ENCODE measurements around the gene MEOX2.

MEOX2 gene

DNA sequence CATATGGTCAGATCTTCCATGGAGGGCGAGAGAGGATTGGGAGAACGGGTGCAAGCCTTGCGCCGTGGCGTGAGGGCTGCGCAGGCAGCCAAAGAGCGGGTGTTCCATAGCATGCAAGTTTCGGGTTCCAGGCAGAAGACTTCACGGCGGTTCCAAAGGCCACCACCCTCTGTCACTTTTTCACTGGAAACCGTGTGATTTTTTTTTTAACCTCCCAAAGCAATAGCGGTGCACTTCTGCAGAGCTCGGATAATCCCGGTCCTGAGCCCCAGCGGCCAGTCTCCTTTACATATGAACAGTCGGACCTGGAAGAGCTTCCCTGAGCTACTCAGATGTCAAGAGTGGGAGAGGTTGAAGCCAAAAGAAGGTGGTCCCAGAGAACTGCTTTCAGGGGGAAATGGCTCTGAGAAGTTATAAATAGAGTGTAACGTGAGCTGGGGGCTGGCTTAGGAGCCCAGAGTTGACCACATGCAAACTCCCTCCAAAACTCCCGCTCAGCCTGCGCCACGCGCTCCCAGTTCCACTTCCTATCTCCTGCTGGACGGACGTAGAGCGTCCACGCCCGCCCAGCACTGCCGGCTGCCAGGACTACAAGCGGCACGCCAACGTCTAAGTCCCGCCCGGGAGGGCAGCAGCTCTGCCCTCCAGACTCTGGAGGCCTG, at the start of gene MEOX2:
Gene MEOX2, minus strand, starts transcription at position 389 of the 662 bp plus-strand sequence. Its CDS starts 281 bp downstream, at position 108.
- peaks cover 87% of the 10 kb centered on the region for H3K27me3 Mint-ChIP-seq (ENCODE audit: low read depth)
- no peaks in the 10 kb centered on the region for H3K9me3 Mint-ChIP-seq
- TF ChIP-seq, protein P1, sequence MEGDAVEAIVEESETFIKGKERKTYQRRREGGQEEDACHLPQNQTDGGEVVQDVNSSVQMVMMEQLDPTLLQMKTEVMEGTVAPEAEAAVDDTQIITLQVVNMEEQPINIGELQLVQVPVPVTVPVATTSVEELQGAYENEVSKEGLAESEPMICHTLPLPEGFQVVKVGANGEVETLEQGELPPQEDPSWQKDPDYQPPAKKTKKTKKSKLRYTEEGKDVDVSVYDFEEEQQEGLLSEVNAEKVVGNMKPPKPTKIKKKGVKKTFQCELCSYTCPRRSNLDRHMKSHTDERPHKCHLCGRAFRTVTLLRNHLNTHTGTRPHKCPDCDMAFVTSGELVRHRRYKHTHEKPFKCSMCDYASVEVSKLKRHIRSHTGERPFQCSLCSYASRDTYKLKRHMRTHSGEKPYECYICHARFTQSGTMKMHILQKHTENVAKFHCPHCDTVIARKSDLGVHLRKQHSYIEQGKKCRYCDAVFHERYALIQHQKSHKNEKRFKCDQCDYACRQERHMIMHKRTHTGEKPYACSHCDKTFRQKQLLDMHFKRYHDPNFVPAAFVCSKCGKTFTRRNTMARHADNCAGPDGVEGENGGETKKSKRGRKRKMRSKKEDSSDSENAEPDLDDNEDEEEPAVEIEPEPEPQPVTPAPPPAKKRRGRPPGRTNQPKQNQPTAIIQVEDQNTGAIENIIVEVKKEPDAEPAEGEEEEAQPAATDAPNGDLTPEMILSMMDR (IDR thresholded peaks at IDR 0.05; ENCODE audit: unreplicated experiment in 3 of 3) = no peak
- H3K4me3 Mint-ChIP-seq = peak within 1 kb of the TSS; percentile 81 to 87 (median 86)
- H3K27ac Mint-ChIP-seq = peak within 1 kb of the TSS in 2 of 3 experiments; percentile 6 to 43
- H3K4me1 Mint-ChIP-seq = peaks cover 42% of the 10 kb centered on the region
- no peaks in the 10 kb centered on the region for H3K36me3 Mint-ChIP-seq (ENCODE audit: low read depth)

DNA sequence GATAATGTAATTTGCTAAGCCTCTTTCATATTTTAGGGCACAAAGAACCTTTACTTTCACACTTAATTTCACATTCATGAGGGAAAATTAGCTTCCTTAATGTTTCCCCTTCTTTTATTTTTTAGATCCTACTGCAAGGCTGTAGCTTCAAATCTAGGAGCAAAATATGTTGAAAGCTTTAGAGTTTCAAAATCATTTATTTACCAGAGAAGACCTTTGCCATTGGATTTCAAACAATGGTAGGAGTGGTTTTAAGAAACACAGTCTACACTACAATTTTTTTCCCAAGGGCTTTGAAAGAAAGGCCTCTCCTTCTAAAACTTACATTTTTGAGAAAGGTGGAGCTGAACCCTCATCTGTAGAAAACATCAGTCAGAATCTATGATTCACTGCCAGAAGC, 43.3 kb upstream of the MEOX2 start:
- no peaks in the 10 kb centered on the region for H3K27me3 Mint-ChIP-seq (ENCODE audit: low read depth)
- no peak overlapping the region for H3K27ac Mint-ChIP-seq
- TF ChIP-seq, protein P1 (IDR thresholded peaks at IDR 0.05; ENCODE audit: unreplicated experiment in 3 of 3) = no peak
- H3K9me3 Mint-ChIP-seq = peaks cover 2% of the 10 kb centered on the region
- H3K4me1 Mint-ChIP-seq = no peaks in the 10 kb centered on the region
- no peak overlapping the region for H3K4me3 Mint-ChIP-seq
- no peaks in the 10 kb centered on the region for H3K36me3 Mint-ChIP-seq (ENCODE audit: low read depth)

DNA sequence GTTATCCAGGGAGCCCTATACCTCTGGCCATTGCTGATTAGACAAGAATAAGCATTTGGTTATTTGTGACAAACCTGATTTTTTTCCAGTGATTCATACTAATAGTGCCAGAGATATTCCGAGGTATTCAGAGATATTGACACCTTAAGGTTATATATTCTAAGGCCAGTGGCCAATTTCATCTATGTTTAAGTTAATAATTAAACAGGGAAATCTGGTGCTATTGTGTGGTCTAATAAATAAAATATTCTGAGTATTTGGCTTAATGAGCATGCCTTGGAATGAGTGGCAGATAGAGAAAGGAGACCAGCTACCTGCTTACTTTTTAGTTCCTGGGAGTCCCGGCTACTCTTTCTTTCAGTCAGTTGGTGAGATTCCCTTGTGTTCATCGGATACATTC, 38.6 kb upstream of the MEOX2 start:
- peaks cover 15% of the 10 kb centered on the region for H3K4me1 Mint-ChIP-seq
- peaks cover under 1% of the 10 kb centered on the region for H3K9me3 Mint-ChIP-seq
- no peaks in the 10 kb centered on the region for H3K36me3 Mint-ChIP-seq (ENCODE audit: low read depth)
- TF ChIP-seq, protein P1 (IDR thresholded peaks at IDR 0.05; ENCODE audit: unreplicated experiment in 3 of 3) = no peak
- H3K27me3 Mint-ChIP-seq (ENCODE audit: low read depth) = no peaks in the 10 kb centered on the region
- no peak overlapping the region for H3K27ac Mint-ChIP-seq
- H3K4me3 Mint-ChIP-seq = no peak overlapping the region

DNA sequence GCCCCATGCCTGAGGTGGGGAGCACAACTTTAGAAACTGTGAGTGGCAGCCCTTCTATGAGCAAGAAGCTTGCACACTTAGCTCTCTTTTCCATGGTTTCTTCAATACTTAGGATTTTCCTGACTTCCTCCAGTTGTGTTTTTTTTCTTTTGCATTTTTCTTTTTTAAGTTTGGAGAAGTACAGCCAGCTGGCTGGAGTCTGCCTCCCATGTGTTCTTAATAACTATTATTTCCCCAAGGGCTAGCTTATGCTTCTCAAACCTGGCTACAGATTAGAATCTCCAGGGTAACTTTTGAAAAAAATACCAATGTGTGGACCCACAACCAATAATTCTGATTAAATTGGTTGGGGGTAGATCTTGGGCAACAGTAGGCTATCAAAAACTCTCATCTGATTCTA, 37.4 kb upstream of the MEOX2 start:
- H3K4me3 Mint-ChIP-seq = no peak overlapping the region
- H3K9me3 Mint-ChIP-seq = no peaks in the 10 kb centered on the region
- TF ChIP-seq, protein P1 (IDR thresholded peaks at IDR 0.05; ENCODE audit: unreplicated experiment in 3 of 3) = no peak
- H3K27me3 Mint-ChIP-seq (ENCODE audit: low read depth) = no peaks in the 10 kb centered on the region
- peak overlapping the region in 1 of 3 experiments; percentile 23 for H3K27ac Mint-ChIP-seq
- peaks cover 19% of the 10 kb centered on the region for H3K4me1 Mint-ChIP-seq
- H3K36me3 Mint-ChIP-seq (ENCODE audit: low read depth) = no peaks in the 10 kb centered on the region

DNA sequence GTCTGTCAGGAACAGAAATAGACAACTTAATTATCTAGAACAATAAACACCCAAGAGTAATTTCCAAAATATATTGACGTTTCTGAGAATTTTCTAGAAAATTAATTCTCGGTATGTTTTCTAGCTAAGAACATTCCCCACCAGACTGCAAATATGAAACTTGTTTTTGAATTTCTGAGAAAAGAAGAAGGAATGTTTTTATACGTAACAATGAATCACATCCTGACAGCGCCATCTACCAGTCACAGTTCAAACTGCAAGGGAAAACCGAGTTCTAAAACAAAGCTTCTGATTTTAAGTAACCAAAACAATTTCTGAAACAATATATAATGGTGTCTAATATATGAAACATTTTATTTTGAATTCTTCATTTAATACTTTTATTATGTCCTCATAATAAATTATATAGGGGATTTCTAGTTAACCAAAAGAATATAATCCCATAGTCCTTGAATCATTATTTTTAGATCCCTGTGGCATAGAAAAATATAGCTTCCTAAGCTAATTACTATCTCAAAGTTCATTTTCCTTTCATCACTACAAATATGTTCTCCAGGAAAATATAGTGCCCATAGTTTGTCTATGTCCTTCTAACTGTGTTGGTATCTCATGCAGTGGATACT, 34.5 kb upstream of the MEOX2 start:
- Mint-ChIP-seq H3K9me3 (no peaks in the 10 kb centered on the region), H3K27ac (peak overlapping the region in 1 of 3 experiments; percentile 36), H3K36me3 (ENCODE audit: low read depth) (no peaks in the 10 kb centered on the region), H3K27me3 (ENCODE audit: low read depth) (no peaks in the 10 kb centered on the region), H3K4me1 (peaks cover 19% of the 10 kb centered on the region), H3K4me3 (no peak overlapping the region)
- TF ChIP-seq, protein P1 (IDR thresholded peaks at IDR 0.05; ENCODE audit: unreplicated experiment in 3 of 3) = peak; percentile 40 to 71 (median 54)

Measured in nephron (organoid).